ENCODE measurements around the gene KCNN1. TPM values are rescaled to one million over a fixed set of nuclear protein-coding genes. Genes with fewer than 3 reads are reported as not detected.
A peak's percentile ranks its signal among the peaks of the same experiment; 100 is the strongest.

KCNN1 gene
- total and polyA plus RNA-seq, 2 of the 13 experiments (the other 11 are each of a cell fraction or from before 2014, with no cell fraction given) = 0.04 TPM; not detected in 1

DNA sequence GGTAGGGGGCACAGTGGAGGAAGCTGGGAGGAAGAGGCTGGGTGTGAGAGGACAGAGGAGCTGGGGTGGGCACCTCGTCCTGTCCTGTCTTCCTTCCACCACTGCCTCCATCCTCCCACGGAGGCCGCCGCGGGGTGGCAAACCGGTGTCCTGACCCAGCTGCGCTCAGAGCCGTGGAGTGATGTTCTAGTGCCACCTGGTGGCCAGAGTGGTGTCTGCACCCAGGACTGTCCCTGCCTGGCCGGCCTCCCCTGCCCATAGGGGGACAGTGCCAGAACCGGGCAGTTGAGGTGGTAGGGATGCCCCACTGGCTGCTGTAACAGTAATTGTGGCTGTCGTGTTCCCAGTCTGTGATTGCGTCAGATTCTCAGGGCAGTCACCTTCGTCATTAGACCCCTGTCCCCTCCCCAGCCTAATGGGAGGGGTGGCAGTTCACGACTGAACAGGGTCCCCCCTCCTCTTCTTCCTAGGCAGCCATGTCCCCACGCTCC, 30.0 kb downstream of the KCNN1 start (continued):
- TF ChIP-seq, protein P1, sequence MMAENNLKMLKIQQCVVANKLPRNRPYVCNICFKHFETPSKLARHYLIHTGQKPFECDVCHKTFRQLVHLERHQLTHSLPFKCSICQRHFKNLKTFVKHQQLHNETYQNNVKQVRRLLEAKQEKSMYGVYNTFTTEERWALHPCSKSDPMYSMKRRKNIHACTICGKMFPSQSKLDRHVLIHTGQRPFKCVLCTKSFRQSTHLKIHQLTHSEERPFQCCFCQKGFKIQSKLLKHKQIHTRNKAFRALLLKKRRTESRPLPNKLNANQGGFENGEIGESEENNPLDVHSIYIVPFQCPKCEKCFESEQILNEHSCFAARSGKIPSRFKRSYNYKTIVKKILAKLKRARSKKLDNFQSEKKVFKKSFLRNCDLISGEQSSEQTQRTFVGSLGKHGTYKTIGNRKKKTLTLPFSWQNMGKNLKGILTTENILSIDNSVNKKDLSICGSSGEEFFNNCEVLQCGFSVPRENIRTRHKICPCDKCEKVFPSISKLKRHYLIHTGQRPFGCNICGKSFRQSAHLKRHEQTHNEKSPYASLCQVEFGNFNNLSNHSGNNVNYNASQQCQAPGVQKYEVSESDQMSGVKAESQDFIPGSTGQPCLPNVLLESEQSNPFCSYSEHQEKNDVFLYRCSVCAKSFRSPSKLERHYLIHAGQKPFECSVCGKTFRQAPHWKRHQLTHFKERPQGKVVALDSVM (CRISPR knock-in tag; IDR thresholded peaks at IDR 0.05) = peak; percentile 99
- TF ChIP-seq ZNF766 (CRISPR knock-in tag; IDR thresholded peaks at IDR 0.05; ENCODE audit: borderline replicate concordance) = no peak
- TF ChIP-seq MTERF4 (CRISPR knock-in tag; IDR thresholded peaks at IDR 0.05) = 0 out of 2 replicates have a peak, but pooled peaks have one; percentile 35
- TF ChIP-seq PATZ1 (CRISPR knock-in tag; IDR thresholded peaks at IDR 0.05) = 0 out of 2 replicates have a peak, but pooled peaks have one; percentile 19
- no peak for TF ChIP-seq PTBP1 (IDR thresholded peaks at IDR 0.05; ENCODE audit: low read depth, low read length, poor library complexity, severe bottlenecking)
- TF ChIP-seq SP1 (IDR thresholded peaks at IDR 0.05) = no peak
- 0 out of 2 replicates have a peak, but pooled peaks have one; percentile 10 for TF ChIP-seq SP1 (CRISPR knock-in tag; IDR thresholded peaks at IDR 0.05)
- TF ChIP-seq RAD21 (CRISPR knock-in tag; IDR thresholded peaks at IDR 0.05) = peak; percentile 96
- TF ChIP-seq KDM3A (CRISPR knock-in tag; IDR thresholded peaks at IDR 0.05; ENCODE audit: low read depth) = no peak; the same call in 1 of the 2 replicates
- 0 out of 2 replicates have a peak, but pooled peaks have one; percentile 31 for TF ChIP-seq SMAD1 (CRISPR knock-in tag; IDR thresholded peaks at IDR 0.05; ENCODE audit: borderline replicate concordance, low read depth)
- TF ChIP-seq SP4 (CRISPR knock-in tag; IDR thresholded peaks at IDR 0.05) = 0 out of 2 replicates have a peak, but pooled peaks have one; percentile 30
- TF ChIP-seq, protein P2, sequence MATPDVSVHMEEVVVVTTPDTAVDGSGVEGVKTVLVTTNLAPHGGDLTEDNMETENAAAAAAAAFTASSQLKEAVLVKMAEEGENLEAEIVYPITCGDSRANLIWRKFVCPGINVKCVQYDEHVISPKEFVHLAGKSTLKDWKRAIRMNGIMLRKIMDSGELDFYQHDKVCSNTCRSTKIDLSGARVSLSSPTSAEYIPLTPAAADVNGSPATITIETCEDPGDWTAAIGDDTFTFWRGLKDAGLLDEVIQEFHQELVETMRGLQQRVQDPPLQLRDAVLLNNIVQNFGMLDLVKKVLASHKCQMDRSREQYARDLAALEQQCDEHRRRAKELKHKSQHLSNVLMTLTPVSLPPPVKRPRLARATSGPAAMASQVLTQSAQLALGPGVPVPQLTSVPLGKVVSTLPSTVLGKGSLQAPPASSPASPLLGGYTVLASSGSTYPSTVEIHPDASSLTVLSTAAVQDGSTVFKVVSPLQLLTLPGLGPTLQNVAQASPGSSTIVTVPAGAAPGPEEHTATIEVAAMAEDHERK (CRISPR knock-in tag; IDR thresholded peaks at IDR 0.05; ENCODE audit: low read depth) = no peak
- TF ChIP-seq, protein P3, sequence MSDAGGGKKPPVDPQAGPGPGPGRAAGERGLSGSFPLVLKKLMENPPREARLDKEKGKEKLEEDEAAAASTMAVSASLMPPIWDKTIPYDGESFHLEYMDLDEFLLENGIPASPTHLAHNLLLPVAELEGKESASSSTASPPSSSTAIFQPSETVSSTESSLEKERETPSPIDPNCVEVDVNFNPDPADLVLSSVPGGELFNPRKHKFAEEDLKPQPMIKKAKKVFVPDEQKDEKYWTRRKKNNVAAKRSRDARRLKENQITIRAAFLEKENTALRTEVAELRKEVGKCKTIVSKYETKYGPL (CRISPR knock-in tag; IDR thresholded peaks at IDR 0.05) = no peak
- TF ChIP-seq ZNF687 (CRISPR knock-in tag; IDR thresholded peaks at IDR 0.05) = peak; percentile 53
- TF ChIP-seq XRCC5 (optimal IDR thresholded peaks at IDR 0.05; ENCODE audit: low read length) = peak; percentile 35
- TF ChIP-seq HOXA3 (CRISPR knock-in tag; IDR thresholded peaks at IDR 0.05) = 0 out of 2 replicates have a peak, but pooled peaks have one; percentile 19
- TF ChIP-seq SPEN (CRISPR knock-in tag; IDR thresholded peaks at IDR 0.05; ENCODE audit: low read depth) = 0 out of 2 replicates have a peak, but pooled peaks have one; percentile 33
- TF ChIP-seq DPF2 (CRISPR knock-in tag; IDR thresholded peaks at IDR 0.05; ENCODE audit: borderline replicate concordance, low read depth) = 0 out of 2 replicates have a peak, but pooled peaks have one; percentile 18
